GM12872 (cell line): Measurements from ENCODE around the gene MSI2.

Experiments used
- TF ChIP-seq, protein P1 (sequence below): IDR thresholded peaks from 3 replicates; pipeline ENCODE4 v1.5.1; 2011; ENCODE audit warnings: low read depth, mild to moderate bottlenecking, low read length, moderate library complexity; ENCODE audit not compliant: insufficient read depth

The MSI2 gene

DNA sequence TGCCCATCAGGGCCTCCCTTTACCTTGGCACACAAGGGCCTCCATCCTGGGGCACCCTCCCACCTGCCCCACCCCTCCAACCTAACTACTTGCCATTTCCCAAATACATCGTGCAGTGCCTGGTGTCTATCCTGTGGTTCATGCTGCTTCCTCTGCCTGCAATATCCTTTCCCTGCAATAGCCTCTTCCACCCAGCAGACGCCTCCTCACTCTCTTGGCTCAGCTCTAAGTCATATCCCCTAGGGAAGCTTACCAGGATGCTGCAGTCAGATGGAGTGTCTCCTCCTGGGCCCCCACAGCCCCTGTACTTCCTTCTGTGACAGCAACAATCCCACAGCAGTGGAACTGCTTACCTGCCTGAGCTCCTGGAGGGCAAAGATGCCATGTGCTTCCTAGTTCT lies 452.1 kb downstream of the MSI2 start:
- TF ChIP-seq, protein P1, sequence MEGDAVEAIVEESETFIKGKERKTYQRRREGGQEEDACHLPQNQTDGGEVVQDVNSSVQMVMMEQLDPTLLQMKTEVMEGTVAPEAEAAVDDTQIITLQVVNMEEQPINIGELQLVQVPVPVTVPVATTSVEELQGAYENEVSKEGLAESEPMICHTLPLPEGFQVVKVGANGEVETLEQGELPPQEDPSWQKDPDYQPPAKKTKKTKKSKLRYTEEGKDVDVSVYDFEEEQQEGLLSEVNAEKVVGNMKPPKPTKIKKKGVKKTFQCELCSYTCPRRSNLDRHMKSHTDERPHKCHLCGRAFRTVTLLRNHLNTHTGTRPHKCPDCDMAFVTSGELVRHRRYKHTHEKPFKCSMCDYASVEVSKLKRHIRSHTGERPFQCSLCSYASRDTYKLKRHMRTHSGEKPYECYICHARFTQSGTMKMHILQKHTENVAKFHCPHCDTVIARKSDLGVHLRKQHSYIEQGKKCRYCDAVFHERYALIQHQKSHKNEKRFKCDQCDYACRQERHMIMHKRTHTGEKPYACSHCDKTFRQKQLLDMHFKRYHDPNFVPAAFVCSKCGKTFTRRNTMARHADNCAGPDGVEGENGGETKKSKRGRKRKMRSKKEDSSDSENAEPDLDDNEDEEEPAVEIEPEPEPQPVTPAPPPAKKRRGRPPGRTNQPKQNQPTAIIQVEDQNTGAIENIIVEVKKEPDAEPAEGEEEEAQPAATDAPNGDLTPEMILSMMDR, result no peak

DNA sequence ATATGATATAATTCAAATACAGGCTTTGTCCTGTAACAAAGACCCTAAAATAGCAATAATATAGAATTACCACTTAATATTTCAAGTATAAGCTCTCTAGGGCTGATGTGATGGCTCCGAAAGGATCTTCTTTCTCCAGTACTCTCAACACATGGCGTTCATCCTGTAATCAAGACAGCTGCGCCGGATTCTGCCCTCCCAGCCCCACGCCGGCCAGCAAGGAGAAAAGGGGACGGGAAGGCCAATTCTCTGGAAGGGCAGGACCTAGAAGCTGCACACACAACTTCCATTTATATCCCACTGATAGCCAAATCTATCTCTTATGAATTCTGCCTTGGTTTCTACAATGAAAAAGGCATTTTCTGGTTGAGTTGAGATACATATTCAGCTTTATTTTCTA lies 456.8 kb downstream of the MSI2 start:
- TF ChIP-seq, protein P1, result no peak

DNA sequence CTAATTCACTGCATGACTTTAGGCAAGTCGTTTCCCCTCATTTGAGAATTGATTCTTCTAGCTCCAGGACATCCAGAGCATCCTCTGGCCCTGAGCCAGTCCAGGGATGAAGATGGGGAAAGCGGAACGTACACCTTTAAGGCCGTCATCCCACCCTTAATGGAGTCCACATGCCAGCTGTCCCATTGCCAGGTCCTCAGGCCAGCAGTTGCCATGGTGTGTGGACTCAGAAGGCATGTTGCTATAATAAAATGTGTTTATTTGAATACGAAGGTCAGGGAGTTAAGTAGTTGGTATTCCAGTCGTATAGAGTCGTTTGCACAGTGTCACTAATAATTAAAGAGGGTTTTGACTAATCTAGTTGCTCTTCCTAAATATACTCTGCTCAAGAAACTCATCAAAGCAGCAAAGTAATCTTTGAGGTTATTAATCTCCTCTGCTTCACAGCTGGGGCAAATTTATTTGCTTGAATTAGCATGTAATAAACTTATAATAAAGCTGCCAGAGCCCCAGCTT lies 458.4 kb downstream of the MSI2 start:
- TF ChIP-seq, protein P1, result no peak

DNA sequence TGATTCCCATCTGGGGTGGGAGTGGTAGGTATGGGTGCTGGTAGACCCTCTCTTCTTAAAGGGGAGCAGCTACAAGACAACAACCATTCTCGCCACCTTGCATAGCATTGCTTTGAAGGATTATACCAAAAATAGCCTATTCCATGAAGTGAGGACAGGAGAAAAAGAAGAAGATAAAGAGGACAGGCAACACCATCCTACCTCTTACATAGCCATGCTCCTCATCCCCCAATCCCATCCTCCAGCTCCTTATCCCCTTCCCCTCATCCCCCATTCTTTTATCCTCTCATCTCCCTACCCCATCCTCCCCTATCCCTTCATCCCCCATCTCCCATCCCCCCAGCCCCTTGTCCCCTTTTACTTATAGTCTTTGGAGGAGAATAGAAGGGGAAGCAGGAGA lies 459.7 kb downstream of the MSI2 start:
- TF ChIP-seq, protein P1, result no peak

DNA sequence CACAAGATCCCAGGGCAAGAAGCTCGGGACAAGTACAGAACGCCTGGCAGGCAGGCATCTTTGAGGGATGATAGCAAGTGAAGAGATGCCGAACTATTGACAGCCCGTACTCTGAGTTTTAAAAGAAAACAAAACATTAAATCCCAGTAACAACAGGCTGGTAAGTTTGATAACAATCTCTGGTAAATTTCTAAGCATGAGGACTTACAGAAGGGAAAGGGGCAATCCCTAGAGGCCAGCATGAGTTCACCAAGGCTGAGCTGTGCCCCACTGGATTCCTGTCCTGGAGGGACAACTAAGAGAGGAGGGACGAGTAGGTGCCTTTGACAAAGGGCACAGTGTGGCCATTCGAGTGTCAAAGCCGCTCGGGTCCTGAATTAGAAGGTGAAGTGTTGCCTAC lies 462.6 kb downstream of the MSI2 start:
- TF ChIP-seq, protein P1, result no peak

DNA sequence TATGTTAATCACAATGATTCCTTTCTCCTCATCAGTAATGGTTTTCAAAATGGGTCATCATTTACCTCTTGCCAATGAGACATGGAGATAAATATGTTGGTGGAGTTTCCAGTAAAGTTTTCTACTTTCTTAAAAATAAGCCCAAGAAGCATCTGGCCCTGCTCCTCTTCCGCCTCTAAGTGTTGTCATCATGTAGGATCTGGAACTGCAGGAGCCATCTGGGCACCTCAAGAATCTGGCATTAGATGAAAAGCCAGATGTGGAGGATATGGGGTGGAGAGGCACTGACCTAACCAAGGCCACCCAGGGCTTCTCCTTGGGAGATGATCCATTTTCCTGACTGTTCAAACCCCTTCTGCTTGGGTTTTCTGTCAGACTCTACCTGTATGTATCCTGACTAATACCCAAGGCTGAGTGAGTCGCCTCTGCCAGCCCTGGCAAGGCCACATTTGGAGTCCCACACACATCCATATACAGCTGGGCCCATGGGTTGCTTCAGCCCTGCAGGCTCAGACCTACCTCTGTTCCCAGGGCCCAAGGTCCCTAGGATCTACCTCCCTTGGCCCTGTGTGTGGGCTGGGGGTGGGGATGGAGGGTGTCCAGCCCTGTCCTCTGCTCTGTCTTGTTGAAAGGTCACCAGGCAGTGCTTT lies 464.2 kb downstream of the MSI2 start:
- TF ChIP-seq, protein P1, result no peak

DNA sequence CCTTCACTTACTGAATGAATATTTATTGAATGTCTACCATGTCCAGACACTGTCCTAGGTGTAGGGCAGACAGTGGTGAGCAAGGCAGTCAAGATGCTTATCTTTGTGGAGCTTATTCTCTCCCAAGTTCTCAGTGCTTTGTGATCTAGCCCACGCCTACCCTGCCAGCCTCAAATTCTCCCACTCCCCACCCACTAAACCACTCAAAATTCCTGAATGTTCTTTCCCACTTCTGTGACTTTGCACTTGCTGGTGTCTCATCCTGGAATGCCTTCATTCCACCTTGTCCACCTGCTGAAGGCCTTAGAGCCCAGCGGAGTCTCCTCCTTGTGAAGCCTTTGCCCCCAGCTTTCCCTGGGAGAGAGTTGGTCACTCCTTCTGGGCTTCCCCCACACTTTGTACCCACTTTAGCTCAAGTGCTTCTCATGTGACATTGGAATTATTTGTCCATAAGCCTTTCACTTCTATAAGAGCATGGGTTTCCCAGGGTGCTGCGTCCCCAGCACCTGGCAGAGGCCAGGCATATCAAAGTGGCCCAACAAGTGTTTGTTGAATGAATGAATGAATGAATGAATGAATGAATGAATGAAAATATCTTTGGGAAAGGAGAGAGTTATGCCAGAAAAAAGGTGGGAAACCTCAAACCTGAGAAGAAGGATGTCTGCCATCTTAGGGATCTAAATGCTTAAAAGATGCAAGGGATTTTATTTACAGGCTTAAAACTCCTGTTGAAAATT lies 465.8 kb downstream of the MSI2 start:
- TF ChIP-seq, protein P1, result no peak
